Astrocyte (in vitro differentiated cells and primary cell): ENCODE data around the gene PRAMEF15.
"Not testable (repeated sequence)": the region's sequence is repeated elsewhere in the genome, so short reads cannot be mapped to it uniquely, and the experiment has no call there.

Experiments
- CTCF ChIP-seq: IDR thresholded peaks from 2 replicates; pipeline ENCODE4 v1.5.1; 2011; ENCODE audit warnings: low read depth, mild to moderate bottlenecking, inconsistent platforms, low read length, moderate library complexity; ENCODE audit not compliant: insufficient read depth
- EZH2 ChIP-seq: IDR thresholded peaks from 2 replicates; pipeline ENCODE4 v1.6.1; 2012; ENCODE audit warnings: mild to moderate bottlenecking, low read length, inconsistent platforms; ENCODE audit not compliant: insufficient read depth

GRCh38 chr1:13364928-13365327 is 49.5 kb downstream of the PRAMEF15 start:
- TF ChIP-seq CTCF, EZH2: not testable (repeated sequence)
